ENCODE measurements around the gene PIGBOS1.

The PIGBOS1 gene, protein sequence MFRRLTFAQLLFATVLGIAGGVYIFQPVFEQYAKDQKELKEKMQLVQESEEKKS

DNA sequence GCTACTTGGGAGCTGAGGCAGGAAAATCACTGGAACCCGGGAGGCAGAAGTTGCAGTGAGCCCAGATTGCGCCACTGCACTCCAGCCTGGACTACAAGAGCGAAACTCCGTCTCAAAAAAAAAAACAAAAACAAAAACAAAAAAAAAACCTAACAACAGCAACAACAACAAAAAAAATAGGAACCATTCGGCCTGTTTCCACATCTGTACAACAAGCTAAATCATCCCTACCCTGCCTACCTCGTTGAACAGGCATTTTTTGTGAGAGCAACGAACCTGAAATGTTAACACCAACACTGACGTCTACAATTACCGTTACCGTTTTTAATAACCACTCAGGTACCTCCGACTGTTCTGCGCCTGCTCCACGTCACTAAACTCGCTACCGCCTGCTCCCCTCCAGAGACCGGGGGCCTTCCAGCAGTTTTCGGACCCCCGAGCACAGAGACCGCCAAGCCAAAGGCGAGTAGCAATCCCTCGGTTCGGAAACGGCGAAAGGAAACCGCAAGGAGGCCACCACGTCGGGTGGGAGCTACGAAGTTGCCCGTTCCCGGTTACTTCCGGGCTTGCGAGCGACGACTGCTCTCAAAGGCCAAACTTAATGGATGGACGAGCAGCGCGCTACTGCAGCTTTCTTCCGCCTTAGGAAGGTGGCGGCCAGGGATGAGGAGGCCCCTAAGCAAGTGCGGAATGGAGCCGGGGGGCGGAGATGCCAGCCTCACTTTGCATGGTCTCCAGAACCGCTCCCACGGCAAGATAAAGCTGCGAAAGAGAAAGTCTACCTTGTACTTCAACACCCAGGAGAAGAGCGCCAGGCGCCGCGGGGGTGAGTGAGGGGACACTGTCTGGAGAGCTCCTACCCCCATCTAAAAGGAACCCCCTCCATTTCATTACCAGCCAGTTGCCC, at the start of gene PIGBOS1, which contains the start of gene PIGB:
Gene PIGBOS1 (minus strand): TSS at position 536 of the 907 bp plus-strand sequence. CDS start 1,331 bp downstream, outside the sequence.
Gene PIGB (plus strand): TSS at position 635 of the 907 bp plus-strand sequence. CDS start 29 bp downstream, at position 664.
- peak; percentile 86 for DNase-seq (ENCODE audit: low read depth)
- H3K4me3 ChIP-seq (ENCODE audit: low read depth, low read length): peak within 1 kb of the TSS; percentile 78
- no peak for TF ChIP-seq CTCF (IDR thresholded peaks at IDR 0.05; ENCODE audit: low read depth, low read length, missing control alignments)

GRCh38 chr15:55366981-55367380, 48.1 kb upstream of the PIGBOS1 start:
- H3K4me3 ChIP-seq (ENCODE audit: low read depth, low read length): no peak overlapping the region
- no peak for TF ChIP-seq CTCF (IDR thresholded peaks at IDR 0.05; ENCODE audit: low read depth, low read length, missing control alignments)
- no peak for DNase-seq (ENCODE audit: low read depth)

DNA sequence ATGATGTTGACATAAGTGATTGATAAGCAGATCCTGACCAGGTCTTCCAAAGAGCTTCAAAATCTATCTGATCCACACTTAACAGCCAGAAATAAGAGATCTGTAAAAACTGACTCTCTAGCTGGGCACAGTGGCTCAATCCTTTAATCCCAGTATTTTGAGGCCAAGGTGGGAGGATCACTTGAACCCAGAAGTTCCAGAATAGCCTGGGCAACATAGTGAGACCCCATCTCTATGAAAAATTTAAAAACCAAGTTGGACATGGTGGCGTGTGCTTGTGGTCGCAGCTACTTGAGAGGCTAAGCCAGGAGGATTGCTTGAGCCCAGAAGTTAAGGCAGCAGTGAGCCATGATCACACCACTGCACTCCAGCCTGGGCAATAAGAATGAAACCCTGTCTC, 43.7 kb upstream of the PIGBOS1 start:
- no peak for DNase-seq (ENCODE audit: low read depth)
- H3K4me3 ChIP-seq (ENCODE audit: low read depth, low read length): no peak overlapping the region
- TF ChIP-seq CTCF (IDR thresholded peaks at IDR 0.05; ENCODE audit: low read depth, low read length, missing control alignments): no peak

DNA sequence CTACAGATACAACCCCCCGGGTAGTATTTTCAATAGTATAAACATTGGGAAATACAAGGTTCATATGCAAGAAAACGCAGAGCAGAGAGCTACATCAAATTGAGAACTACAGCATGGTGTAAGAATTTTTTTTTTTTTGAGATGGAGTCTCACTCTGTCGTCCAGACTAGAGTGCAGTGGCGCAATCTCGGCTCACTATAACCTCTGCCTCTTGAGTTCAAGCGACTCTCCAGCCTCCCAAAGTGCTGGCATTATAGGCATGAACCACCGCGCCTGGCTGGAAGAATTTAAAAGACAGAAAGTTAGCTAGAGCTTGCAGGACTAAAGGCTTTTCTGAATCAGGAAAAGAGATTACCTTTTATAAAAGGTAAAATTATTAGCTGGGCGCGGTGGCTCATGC, 42.1 kb upstream of the PIGBOS1 start:
- no peak overlapping the region for H3K4me3 ChIP-seq (ENCODE audit: low read depth, low read length)
- no peak for DNase-seq (ENCODE audit: low read depth)
- TF ChIP-seq CTCF (IDR thresholded peaks at IDR 0.05; ENCODE audit: low read depth, low read length, missing control alignments): no peak

DNA sequence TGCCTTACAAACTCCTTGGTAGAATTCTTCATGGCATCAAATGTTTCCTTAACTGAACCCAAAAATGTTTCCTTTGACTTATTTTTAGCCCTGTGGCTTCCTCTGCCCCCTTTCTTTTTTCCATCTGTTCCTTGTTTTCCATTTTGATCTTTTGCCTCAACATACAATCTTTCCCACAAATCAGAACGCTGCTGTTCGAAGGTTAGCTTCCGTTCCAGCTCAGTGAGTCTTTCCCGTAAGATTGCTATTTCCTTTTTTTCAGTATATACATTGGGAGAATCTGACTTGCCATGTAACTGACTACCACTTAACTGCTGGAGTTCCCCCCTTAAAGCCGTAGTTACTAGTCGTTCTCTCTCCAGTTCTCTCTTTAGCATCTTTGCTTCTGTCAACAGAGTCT, 41.3 kb upstream of the PIGBOS1 start:
- no peak for DNase-seq (ENCODE audit: low read depth)
- TF ChIP-seq CTCF (IDR thresholded peaks at IDR 0.05; ENCODE audit: low read depth, low read length, missing control alignments): no peak
- H3K4me3 ChIP-seq (ENCODE audit: low read depth, low read length): no peak overlapping the region

DNA sequence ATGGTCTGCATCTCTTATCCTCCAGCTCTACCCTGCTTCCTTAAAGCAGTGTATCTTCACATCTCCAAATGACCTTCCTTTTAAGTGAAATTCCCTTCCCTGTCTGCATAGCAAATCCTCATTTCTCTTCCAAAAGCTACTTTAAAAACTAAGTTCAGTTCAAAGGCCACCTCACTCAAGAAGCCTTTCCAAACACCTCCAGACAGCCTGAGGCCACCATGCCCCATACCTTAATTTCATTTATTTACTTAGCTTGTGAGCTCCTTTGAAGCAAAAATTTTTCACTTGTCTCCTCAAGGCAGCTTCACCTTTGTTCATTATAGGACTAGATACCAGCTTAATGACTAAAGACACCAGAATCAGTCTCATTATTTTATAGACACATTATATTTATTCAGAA, 39.5 kb upstream of the PIGBOS1 start:
- H3K4me3 ChIP-seq (ENCODE audit: low read depth, low read length): no peak overlapping the region
- no peak for DNase-seq (ENCODE audit: low read depth)
- no peak for TF ChIP-seq CTCF (IDR thresholded peaks at IDR 0.05; ENCODE audit: low read depth, low read length, missing control alignments)
